Fibroblast of pulmonary artery (primary cell): ENCODE measurements around the gene PMAIP1.

Experiments
- DNase-seq: peaks from one replicate; pipeline ENCODE4 v3.0.0-alpha.2; 2010; ENCODE audit warnings: low read depth
- H3K4me3 ChIP-seq: replicated peaks from 2 replicates; pipeline ENCODE4 v1.5.1; 2011; ENCODE audit warnings: low read depth, mild to moderate bottlenecking, control low read depth, low read length, moderate library complexity
- CTCF ChIP-seq: IDR thresholded peaks from 2 replicates; pipeline ENCODE4 v1.5.1; 2011; ENCODE audit warnings: mild to moderate bottlenecking, control low read depth, low read length, inconsistent platforms; ENCODE audit errors: missing control alignments

The PMAIP1 gene

DNA sequence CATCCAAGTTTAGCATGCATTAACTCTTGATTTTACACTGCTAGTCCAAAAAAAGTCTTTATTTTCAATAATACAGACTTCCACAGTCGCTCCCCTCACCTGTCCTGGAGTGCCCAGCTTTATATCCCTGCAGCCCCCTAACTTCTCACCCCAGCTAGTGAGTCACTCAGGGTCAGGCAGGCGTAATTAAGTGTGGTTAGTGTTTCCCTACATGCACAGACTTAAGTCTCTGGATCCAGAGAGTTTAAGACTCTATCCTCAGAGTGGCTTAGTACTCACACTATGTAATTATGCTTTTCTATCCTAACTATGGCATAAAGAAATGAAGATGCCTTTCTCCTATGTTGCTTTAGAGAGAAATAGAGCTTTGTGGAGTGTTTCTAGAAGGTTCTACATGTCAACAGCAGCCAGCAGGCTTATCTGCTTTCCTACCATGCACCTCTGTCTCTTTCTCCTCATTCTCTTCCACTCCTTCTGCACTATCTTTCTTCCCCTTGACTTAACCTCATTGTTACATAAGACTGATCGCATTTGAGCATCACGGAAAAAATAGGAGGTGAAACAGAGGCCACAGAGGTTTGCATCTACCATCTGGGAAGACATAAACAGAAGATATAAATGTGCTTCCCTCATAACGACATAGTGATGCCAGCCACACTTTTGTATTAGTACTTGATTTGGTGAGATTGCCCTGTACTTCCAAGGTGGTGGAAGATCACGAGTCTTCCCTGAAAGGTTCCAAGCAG, 34.4 kb upstream of the PMAIP1 start:
- DNase-seq, result no peak
- no peak overlapping the region for H3K4me3 ChIP-seq
- no peak for TF ChIP-seq CTCF

DNA sequence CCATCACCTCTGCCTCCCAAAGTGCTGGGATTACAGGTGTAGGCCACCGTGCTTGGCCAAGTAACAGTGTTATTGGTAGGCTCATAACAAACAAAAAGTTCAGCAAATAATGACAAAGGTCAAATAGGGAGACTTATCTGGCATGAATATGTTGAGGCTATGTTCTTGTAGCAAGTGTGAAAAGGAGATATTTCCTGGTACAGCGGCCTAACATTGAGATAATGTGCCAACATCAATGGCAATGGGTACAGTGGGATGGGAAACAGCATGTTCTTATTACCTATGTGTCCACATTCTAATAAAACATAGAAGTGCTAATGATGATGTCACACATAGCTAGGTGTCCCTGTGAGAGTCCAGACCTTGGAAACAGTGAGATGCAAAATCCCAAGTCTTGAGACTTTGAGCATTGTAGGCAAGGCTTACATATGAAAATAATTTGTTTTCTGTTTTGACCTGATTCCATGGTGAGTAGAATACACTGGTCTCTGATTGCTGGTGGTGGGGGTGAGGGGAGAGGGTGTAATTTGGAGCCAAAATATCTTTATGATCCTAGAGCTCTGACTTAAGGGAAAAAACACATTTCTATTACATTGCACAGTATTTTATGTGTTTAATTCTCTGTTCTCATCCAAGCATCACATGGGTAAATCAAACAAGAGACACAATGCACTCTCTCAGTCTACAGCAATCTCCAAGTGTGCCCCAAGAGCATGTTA, 33.1 kb upstream of the PMAIP1 start:
- DNase-seq, result no peak
- no peak for TF ChIP-seq CTCF
- H3K4me3 ChIP-seq, result no peak overlapping the region

- DNase-seq, result no peak
- TF ChIP-seq CTCF, result no peak
- no peak overlapping the region for H3K4me3 ChIP-seq
These were observed 32.3 kb upstream of the PMAIP1 start for GRCh38 chr18:59867337-59868104.

DNA sequence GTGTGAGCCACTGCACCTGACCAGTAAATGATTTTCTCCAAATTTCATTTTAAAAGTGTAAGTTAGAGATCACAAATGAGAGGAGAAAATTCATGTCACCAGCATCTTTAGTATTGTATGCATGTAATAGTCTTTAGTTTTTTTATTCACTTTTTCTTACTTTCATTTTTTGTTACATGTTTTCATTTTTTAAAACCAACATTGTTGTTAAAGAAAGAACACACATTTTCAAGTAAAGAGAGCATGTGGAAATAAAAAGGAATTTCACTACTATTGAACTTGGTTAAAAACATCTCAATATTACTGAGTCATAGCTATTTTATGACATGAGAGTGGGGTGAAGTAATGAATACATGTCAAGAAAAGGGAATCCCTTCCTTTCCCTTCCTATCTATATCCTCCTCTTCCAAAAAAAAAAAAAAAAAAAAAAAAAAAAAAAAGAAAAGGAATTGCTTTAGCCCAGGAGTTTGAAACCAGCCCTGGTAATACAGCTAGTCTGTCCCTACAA, 29.1 kb upstream of the PMAIP1 start:
- no peak overlapping the region for H3K4me3 ChIP-seq
- peak; percentile 14 for DNase-seq
- no peak for TF ChIP-seq CTCF

DNA sequence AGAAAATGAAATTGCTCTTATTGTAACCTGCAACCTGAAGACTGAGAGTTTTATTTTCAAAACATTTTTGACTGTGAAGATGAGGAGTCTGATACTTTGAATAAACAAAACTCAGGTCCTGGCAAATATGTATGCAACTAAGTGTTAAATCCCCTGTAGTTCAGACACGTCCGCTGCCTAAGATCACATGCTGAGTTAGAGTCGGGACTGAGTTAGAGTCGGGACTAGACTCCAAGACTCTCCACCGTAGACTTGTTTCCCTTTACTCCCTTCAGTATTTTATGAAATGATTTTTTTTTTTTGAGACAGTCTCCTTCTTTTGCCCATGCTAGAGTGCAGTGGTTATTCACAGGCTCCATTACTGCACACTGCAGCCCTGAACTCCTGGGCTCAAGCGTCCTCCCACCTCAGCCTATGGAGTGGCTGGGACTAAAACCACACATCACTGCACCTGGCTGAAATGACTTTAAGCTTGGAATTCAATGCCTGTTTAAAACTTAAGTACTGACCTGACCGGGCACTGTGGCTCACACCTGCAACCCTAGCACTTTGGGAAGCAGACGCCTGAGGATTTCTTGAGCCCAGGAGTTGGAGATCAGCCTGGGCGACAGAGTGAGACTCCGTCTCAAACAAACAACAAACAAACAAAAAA, 28.0 kb upstream of the PMAIP1 start:
- H3K4me3 ChIP-seq, result no peak overlapping the region
- TF ChIP-seq CTCF, result no peak
- DNase-seq, result no peak

DNA sequence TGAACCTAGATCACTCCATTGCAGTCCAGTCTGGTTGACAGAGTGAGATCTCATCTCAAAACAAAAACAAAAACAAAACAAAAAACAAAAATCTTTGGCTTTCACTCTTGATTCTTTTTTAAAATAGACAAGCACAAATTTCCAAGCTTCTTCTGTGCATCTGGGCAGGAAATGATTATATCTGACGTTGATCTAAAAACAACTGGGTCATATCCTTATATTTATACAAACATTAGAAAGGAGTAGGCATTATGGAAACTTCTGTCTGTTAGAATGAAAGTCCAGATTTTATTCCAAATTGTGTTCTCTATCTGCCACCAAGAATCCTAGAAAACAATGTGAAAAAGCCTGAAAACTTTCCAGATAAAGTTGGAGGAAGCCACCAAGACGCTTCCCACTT, 26.2 kb upstream of the PMAIP1 start:
- DNase-seq, result peak; percentile 18
- no peak overlapping the region for H3K4me3 ChIP-seq
- TF ChIP-seq CTCF, result no peak
